Vagina (tissue), 2 donors: ENCODE results near the gene GRIN2A.

Experiments
- POLR2A ChIP-seq, 2 donors: fragments of 450-650 bp; IDR thresholded peaks; one replicate each; pipeline ENCODE4 v1.6.1; 2017; ENCODE audit warnings: antibody characterized with exemption in 2 of 2, mild to moderate bottlenecking in 2 of 2, moderate library complexity in 2 of 2
- POLR2AphosphoS5 ChIP-seq, 2 donors: sonication (generic); formaldehyde crosslinking; IDR thresholded peaks; one replicate each; pipeline ENCODE4 v1.9.0; 2017; ENCODE audit warnings: antibody characterized with exemption in 2 of 2, mild to moderate bottlenecking in 2 of 2, low read depth in 1 of 2; ENCODE audit not compliant: insufficient read depth in 1 of 2
- TF ChIP-seq, protein P1 (sequence below), 3 experiments: fragments of 450-650 bp in 2 of 3; fragments of 200-600 bp in 1 of 3; sonication (generic) in 1 of 3; IDR thresholded peaks; one replicate each; pipeline ENCODE4 v1.5.1; 2017 to 2019; ENCODE audit warnings: antibody characterized with exemption in 3 of 3, mild to moderate bottlenecking in 2 of 3, moderate library complexity in 2 of 3

DNA sequence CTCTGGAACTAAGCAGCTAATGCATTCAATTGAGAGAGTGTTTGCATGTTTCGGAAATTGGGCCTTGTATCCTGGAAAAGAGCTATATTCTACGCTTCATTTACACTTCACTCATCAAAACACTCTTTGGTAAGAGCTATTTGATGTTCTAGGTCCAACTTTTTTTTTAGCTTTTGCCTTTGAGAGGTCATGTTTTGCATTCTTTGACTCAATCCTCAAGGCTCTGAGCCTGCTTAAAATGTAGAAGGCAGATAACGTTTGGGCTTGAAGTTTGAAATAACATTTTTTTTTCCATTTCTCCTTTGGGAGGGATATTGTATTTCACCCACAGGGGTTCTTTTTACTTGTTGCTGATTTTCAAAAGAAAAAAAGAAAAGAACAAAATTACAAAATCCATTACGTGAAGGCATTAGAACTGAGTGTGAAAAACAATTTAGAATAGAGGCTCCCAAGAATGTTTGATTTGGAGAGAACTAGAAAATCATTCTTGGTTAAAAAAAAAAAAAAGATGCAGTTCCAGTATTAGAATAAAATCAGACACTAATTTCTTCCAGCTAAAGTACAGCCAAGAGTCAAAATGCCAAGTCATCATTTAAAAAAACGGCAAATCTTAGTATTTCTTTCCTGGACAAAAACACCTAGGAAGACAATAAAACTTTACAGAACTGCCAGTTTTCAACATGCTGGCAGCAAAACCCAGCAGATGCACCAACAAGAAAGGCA lies 268.5 kb downstream of the GRIN2A start:
- TF ChIP-seq, protein P1, sequence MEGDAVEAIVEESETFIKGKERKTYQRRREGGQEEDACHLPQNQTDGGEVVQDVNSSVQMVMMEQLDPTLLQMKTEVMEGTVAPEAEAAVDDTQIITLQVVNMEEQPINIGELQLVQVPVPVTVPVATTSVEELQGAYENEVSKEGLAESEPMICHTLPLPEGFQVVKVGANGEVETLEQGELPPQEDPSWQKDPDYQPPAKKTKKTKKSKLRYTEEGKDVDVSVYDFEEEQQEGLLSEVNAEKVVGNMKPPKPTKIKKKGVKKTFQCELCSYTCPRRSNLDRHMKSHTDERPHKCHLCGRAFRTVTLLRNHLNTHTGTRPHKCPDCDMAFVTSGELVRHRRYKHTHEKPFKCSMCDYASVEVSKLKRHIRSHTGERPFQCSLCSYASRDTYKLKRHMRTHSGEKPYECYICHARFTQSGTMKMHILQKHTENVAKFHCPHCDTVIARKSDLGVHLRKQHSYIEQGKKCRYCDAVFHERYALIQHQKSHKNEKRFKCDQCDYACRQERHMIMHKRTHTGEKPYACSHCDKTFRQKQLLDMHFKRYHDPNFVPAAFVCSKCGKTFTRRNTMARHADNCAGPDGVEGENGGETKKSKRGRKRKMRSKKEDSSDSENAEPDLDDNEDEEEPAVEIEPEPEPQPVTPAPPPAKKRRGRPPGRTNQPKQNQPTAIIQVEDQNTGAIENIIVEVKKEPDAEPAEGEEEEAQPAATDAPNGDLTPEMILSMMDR (IDR thresholded peaks at IDR 0.05): no peak
- TF ChIP-seq POLR2AphosphoS5 (IDR thresholded peaks at IDR 0.05; ENCODE audit: insufficient read depth in 1 of 2, low read depth in 1 of 2) (no peak), POLR2A (IDR thresholded peaks at IDR 0.05) (no peak)
